Pancreas (tissue), 10 donors: ENCODE measurements around the gene RPL37A. TPM values are rescaled to one million over a fixed set of nuclear protein-coding genes. Genes with fewer than 3 reads are reported as not detected.
A peak's percentile ranks its signal among the peaks of the same experiment; 100 is the strongest.
"Not testable (repeated sequence)": the region's sequence is repeated elsewhere in the genome, so short reads cannot be mapped to it uniquely, and the experiment has no call there.

Source experiments
- ATAC-seq, 4 donors: fragments of 200-7000 bp; cut with Tn5 transposase; one replicate each; pipeline versions ENCODE4 v1.8.0 to v1.9.1; 2020; ENCODE audit warnings: mild to moderate bottlenecking in 4 of 4, moderate library complexity in 4 of 4
- DNase-seq, 6 donors: peaks; one replicate each; pipeline ENCODE4 v3.0.0-alpha.2; 2020
- FAIRE-seq: peaks from 2 replicates; lab custom pipeline; 2012; peaks lifted over from hg19 to GRCh38; lab: Jason Lieb, UNC
- H3K27ac ChIP-seq, 4 donors: fragments of 200-600 bp; sonication (generic); 1 replicate in 3 of 4; 2 replicates in 1 of 4; pipeline versions ENCODE4 v1.5.0 to v1.8.0; 2020
- H3K27me3 ChIP-seq, 4 donors: fragments of 200-600 bp; one replicate each; pipeline ENCODE4 v1.8.0; 2021
- H3K36me3 ChIP-seq, 3 donors: fragments of 200-600 bp; sonication (generic) in 1 of 3; one replicate each; pipeline versions ENCODE4 v1.5.0 to v1.8.0; 2020 to 2021
- H3K4me1 ChIP-seq, 3 donors: fragments of 200-600 bp; one replicate each; pipeline ENCODE4 v1.8.0; 2021
- H3K4me3 ChIP-seq, 4 donors: fragments of 200-600 bp; sonication (generic) in 2 of 4; one replicate each; pipeline versions ENCODE4 v1.5.0 to v1.8.0; 2020 to 2021
- H3K9me3 ChIP-seq, 4 donors: fragments of 200-600 bp; one replicate each; pipeline ENCODE4 v1.8.0; 2021
- CTCF ChIP-seq, 4 donors: fragments of 200-600 bp; sonication (generic) in 3 of 4; IDR thresholded peaks; one replicate each; pipeline versions ENCODE4 v1.5.0 to v1.8.0; 2021; ENCODE audit warnings: antibody characterized with exemption in 4 of 4
- WGBS, 2 donors: extraction: QIAGEN DNeasy Blood & Tissue Kit; methylation state at CpG; one replicate each; pipeline ENCODE4 v1.1.7; 2013; 5-methylcytosine and 5-hydroxymethylcytosine counted together
- intact Hi-C, 3 donors: fragments of 100-400 bp; cut with DNase I; formaldehyde crosslinking; loops; one replicate each; pipeline versions ENCODE4 v1.11.1 to v1.14.2; 2022
- polyA plus RNA-seq, 2 donors: library from polyadenylated mRNA; stranded (reverse); fragments of 200-250 nt; gene quantifications; one replicate each; pipeline ENCODE4 v1.2.3, GENCODE V29; 2013
- total RNA-seq, 6 donors: library from RNA; stranded (reverse); fragmentation: NEBNext Ultra II Directional in 4 of 6; extraction: Animal tissue kit (Norgen Biotek cat#: 25700) in 4 of 6; gene quantifications; one replicate each; pipeline versions ENCODE4 v1.2.1 to v1.2.4, GENCODE V29; 2021 to 2023
- donor health status: healthy with polysubstance abuse.
- donor health status: DM: no; HTN: no; CAD: no; lungs with moderate emphysema.
- donor health status: DM: no; HTN: no; CAD: no.
- donor health status: control.
- donor health status: control.
- donor health status: Bipolar disorder and iron deficiency.
- donor health status: DM: yes; HTN: yes; CAD: no.
- donor health status: DM: no; HTN: no; CAD: no.
- donor health status: DM: no; HTN: no; CAD: no.
- donor health status: DM: yes; HTN: yes; CAD: no.

RPL37A gene
- total and polyA plus RNA-seq, 8 donors: 1,329 to 2,596 (median 1,625) TPM

GRCh38 chr2:216517447-216518225 is 19.0 kb downstream of the RPL37A start:
- Histone ChIP-seq H3K4me3 (no peak overlapping the region), H3K27me3 (no peaks in the 10 kb centered on the region), H3K9me3 (no peaks in the 10 kb centered on the region), H3K27ac (no peak overlapping the region), H3K36me3 (no peaks in the 10 kb centered on the region), H3K4me1 (no peaks in the 10 kb centered on the region)
- no peak for DNase-seq
- WGBS, 2 donors: 75 to 83% methylated on average over 4 of the region's 4 CpGs
- TF ChIP-seq CTCF (IDR thresholded peaks at IDR 0.05): no peak
- FAIRE-seq: no peak
- no peak for ATAC-seq
- intact Hi-C loops: loop anchor here in 2 of 3 donors (5.0 kb wide), 1 partner anchor 150 kb away; no protein-coding TSS in a partner anchor

GRCh38 chr2:216518566-216519119 is 20.0 kb downstream of the RPL37A start:
- not testable (repeated sequence) for H3K36me3 ChIP-seq, H3K4me3 ChIP-seq, H3K27ac ChIP-seq, FAIRE-seq, H3K4me1 ChIP-seq, DNase-seq, H3K27me3 ChIP-seq, H3K9me3 ChIP-seq, ATAC-seq
- intact Hi-C loops: loop anchor here in 2 of 3 donors (5.0 kb wide), 1 partner anchor 149 kb away; no protein-coding TSS in a partner anchor
- 80% methylated on average over 8 to 9 of the region's 9 CpGs for WGBS, 2 donors

- no peak for FAIRE-seq
Observed at GRCh38 chr2:216519154-216519762, 20.6 kb downstream of the RPL37A start.

GRCh38 chr2:216520112-216520511 is 21.5 kb downstream of the RPL37A start:
- H3K36me3 ChIP-seq: no peaks in the 10 kb centered on the region
- DNase-seq (no peak), FAIRE-seq (no peak), ATAC-seq (no peak)
- H3K9me3 ChIP-seq: no peaks in the 10 kb centered on the region
- no peak overlapping the region for H3K27ac ChIP-seq
- no peaks in the 10 kb centered on the region for H3K27me3 ChIP-seq
- WGBS, 2 donors: 79 to 86% methylated on average over 4 of the region's 4 CpGs
- H3K4me3 ChIP-seq: no peak overlapping the region
- intact Hi-C loops: loop anchor here in 1 of 3 donors (5.0 kb wide), 1 partner anchor 147 kb away; no protein-coding TSS in a partner anchor
- no peaks in the 10 kb centered on the region for H3K4me1 ChIP-seq
- no peak for TF ChIP-seq CTCF (IDR thresholded peaks at IDR 0.05)

More at GRCh38 chr2:216519154-216519762, 20.6 kb downstream of the RPL37A start:
- TF ChIP-seq CTCF (IDR thresholded peaks at IDR 0.05): peak; percentile 37 to 71 (median 62)
- 50 to 58% methylated on average over 3 of the region's 3 CpGs for WGBS, 2 donors
- peak; percentile 83 to 95 (median 91) for ATAC-seq
- Histone ChIP-seq H3K27me3 (no peaks in the 10 kb centered on the region), H3K36me3 (no peaks in the 10 kb centered on the region), H3K9me3 (no peaks in the 10 kb centered on the region), H3K4me1 (no peaks in the 10 kb centered on the region), H3K27ac (no peak overlapping the region), H3K4me3 (no peak overlapping the region)
- intact Hi-C loops: loop anchor here in 2 of 3 donors (5.0 kb wide), 1 partner anchor 148 kb away; no protein-coding TSS in a partner anchor
- peak in 4 of 6 donors; percentile 37 to 77 (median 72) for DNase-seq

- no peak for FAIRE-seq
- no peaks in the 10 kb centered on the region for H3K9me3 ChIP-seq
- H3K4me1 ChIP-seq: no peaks in the 10 kb centered on the region
- H3K27ac ChIP-seq: no peak overlapping the region
- no peak for ATAC-seq
- no peaks in the 10 kb centered on the region for H3K27me3 ChIP-seq
- no peak overlapping the region for H3K4me3 ChIP-seq
- H3K36me3 ChIP-seq: no peaks in the 10 kb centered on the region
- no peak for DNase-seq
- no peak for TF ChIP-seq CTCF (IDR thresholded peaks at IDR 0.05)
- WGBS, 2 donors: 94 to 100% methylated on average over 1 of the region's 1 CpG
- intact Hi-C loops: loop anchor here in 1 of 3 donors (5.0 kb wide), 1 partner anchor 144 kb away; no protein-coding TSS in a partner anchor
Observed at GRCh38 chr2:216522892-216523502, 24.4 kb downstream of the RPL37A start.
